ENCODE results near the gene ALOX5AP.
A peak's percentile ranks its signal among the peaks of the same experiment; 100 is the strongest.
"Not testable (repeated sequence)": the region's sequence is repeated elsewhere in the genome, so short reads cannot be mapped to it uniquely, and the experiment has no call there.

The ALOX5AP gene

GRCh38 chr13:30737511-30738337, 2.4 kb downstream of the ALOX5AP start:
- DNase-seq (ENCODE audit: low read depth), result no peak

DNA sequence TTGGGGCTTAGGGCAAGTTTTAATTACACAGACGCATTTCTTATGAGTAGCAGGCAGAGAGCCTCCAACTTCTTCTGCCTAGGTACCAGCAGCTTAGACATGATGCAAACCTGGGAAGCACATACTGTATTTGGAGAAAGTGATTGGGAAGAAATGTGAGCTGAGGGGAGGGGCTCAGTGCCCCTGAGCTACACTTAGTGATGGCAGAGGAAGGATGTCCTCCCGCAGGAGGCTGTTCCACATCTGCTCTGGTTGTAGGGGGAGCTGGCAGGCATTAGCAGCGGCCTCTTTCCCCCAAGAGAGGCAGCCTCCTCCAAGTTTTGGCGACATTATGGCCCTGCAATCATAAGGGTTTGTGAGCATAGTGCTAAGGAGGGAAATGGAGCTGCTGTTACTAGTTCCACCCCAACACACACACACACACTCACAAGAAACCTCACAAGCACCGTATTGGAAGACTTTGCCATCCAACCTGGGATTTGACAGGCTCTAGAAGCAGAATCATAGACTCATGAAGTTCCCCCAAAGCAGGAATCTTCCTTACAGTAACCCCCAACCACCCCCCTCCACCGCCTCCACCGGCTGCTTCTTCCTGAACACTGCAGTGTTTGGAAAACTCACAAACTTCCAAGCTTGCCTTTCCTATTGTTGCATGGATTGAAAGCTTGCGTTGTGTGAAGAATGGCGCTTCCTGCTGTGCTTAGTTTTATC, 3.3 kb downstream of the ALOX5AP start:
- no peak for DNase-seq (ENCODE audit: low read depth)

DNA sequence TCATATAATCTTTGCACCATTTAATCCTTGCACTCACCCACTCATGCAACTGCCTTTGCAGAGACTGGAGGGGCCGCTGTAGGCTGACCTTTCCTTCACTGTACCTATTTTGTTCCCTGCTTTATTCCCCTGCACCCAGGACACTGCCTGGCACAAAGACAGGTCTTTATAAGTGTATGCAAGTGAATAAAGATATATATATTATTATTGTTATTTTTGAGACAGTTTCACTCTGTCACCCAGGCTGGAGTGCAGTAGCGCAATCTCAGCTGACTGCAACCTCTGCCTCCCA, 3.8 kb downstream of the ALOX5AP start:
- DNase-seq (ENCODE audit: low read depth), result no peak

- DNase-seq (ENCODE audit: low read depth), result peak; percentile 79
These were observed 4.7 kb downstream of the ALOX5AP start for GRCh38 chr13:30739761-30740642.

DNA sequence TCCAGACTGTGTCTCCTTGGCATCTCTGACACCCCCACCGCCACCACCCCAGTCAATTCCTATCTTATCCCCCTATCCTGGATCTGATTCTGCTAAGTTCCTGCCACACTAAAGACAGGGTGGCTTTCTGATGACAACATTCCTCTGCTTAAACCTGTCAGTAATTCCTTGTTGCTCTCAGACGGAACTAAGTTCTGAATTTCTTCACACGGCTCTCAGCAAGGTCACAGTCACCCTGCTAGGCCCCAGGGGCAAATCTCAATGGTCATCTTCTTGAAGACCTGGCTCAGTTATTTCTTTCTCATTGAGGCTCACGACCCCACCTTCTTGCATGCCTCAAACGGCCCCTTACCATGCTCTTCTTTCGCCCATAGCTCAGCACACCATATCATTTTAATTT, 7.6 kb downstream of the ALOX5AP start:
- DNase-seq (ENCODE audit: low read depth), result no peak

DNA sequence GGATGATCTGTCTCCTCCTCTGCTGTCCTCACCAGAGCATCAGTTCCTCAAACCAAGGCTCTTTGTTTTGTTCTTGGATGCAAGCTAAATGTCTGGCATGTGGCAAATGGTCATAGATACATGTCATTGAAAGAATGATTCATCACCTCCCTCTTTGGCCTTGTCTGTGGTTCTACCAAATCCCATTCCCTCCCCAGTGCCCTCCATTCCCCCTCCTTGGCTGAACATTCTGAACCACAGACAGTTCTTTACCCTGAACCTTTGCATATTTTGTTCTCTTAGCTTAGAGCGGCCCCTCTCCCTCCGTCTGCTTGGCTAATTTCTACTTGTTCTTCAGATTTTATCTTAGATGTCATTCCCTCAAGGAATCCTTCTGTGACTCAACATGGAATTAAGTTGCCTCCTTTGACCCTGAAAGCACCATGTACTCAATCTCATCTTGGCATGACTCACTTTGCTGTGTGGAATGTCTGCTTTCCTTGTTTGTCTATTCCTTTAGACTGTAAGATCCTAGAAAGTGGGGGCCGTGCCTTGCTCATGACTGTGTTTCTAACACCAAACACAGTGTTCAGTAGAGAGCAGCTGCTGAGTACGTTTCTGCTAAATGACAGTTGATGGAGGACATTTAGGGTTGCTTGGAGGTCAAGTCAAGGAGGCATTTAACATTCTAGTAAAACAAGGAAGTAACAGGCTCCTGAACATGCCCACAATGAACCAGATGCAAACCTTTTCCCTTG, 8.1 kb downstream of the ALOX5AP start:
- peak; percentile 99 for DNase-seq (ENCODE audit: low read depth)

DNA sequence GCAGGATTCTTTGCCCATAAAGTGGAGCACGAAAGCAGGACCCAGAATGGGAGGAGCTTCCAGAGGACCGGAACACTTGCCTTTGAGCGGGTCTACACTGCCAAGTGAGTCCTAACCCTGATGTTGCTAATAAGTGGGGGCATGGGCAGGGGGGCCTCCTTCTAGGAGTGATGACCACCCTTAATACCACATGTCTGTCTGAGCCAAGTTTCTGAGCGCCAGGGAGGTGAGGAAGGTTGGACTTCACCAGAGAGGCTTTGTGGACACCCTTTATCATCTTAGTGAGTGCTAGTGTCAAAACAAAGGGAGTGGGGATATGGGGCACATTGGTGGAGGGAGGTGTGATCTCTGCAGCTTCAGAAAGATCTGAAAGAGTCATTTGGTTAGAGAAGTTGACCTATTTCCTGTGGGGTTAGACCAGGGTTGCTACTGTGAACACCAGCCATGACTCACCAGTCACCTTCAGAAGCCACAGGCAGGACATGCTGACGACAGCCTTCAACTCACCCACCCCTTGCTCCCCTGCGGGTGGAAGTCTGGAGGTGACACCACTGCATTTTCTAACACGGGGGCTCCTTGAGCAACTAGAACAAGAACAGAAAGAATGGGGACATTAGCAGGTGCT, 8.8 kb downstream of the ALOX5AP start:
- no peak for DNase-seq (ENCODE audit: low read depth)

DNA sequence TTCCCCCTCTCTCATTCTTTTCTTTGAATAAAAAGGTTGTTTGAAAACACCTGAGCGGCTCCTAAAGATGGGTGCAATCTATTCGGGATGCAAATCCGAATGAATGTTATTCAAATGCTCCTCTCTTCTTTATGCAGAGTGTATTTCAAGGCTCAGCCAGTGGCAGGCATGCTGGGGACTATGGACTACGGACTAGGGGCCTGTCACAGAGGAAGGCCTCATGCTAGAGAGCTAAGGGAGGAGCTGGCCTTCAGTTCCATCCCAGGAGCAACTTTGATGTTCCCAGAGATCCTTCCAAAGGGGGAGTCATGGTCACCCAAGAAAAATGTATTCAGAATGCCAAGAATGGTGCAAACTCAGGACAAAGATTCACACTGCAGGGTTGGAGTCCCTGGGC, 9.3 kb downstream of the ALOX5AP start:
- DNase-seq (ENCODE audit: low read depth), result no peak

GRCh38 chr13:30745906-30746686, 10.8 kb downstream of the ALOX5AP start:
- DNase-seq (ENCODE audit: low read depth), result no peak

DNA sequence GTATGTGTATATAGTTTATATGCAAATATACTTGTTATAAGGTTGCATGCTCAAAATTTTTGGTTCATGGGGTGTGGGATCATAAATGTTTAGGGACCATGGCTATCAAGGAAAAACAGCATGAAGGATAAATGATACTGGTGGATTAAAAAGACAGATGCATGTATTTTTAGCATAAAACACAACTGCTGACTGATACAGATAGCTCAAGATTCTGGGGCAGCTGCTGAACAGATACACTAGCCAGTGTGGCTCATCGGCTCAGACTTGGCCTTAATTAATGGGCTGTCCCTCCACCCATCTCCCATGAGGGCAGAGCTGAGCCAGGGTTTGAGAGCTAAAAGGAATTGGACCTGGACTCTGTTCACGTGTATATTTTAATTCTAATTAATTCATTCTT, 11.4 kb downstream of the ALOX5AP start:
- no peak for DNase-seq (ENCODE audit: low read depth)

DNA sequence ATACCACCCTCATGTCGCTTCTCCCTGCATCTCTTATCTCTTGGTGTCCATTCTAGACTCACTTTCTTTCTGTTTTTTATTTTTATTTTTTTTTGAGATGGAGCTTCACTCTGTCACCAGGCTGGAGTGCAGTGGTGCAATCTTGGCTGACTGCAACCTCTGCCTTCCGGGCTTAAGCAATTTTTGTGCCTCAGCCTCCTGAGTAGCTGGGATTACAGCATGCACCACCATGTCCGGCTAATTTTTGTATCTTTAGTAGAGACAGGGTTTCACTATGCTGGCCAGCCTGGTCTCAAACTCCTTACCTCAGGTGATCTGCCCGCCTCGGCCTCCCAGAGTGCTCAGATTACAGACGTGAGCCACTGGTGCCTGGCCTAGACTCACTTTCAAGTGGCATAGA, 12.5 kb downstream of the ALOX5AP start:
- not testable (repeated sequence) for DNase-seq (ENCODE audit: low read depth)

GRCh38 chr13:30748717-30749116, 13.4 kb downstream of the ALOX5AP start:
- no peak for DNase-seq (ENCODE audit: low read depth)

GRCh38 chr13:30750036-30750435, 14.7 kb downstream of the ALOX5AP start:
- no peak for DNase-seq (ENCODE audit: low read depth)

GRCh38 chr13:30751183-30751933, 16.0 kb downstream of the ALOX5AP start:
- no peak for DNase-seq (ENCODE audit: low read depth)

DNA sequence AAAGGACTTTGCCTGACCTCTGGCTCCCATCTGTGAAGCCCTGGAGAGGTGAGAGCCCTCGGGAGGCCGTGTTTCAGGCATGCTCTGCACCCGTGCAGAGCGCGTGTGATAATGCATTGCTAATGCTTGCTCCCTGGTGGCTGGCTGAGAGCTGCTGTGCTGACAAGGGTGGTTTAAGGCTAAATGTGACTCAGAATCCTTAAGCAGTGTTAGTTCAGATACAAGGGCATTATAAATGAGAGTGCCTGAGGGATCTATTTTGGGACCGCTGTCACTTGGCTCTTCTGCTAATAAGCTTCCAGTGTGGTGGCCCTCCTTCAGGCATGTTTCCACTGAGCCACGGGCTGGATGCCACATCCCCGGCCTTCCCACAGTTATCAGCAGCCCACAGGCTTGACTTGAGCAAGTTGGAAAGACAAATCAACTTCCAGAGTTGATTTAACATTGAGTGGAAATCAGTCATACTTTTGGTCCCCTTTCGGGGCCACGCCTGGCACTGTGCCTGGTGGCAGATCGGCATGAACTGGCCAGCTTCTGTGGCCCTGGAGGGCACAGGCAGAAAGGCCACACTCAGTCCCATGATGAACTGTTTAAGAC, 17.0 kb downstream of the ALOX5AP start:
- no peak for DNase-seq (ENCODE audit: low read depth)

- DNase-seq (ENCODE audit: low read depth), result no peak
These were observed 17.8 kb downstream of the ALOX5AP start for GRCh38 chr13:30753030-30753616.

GRCh38 chr13:30755678-30756077, 20.3 kb downstream of the ALOX5AP start:
- no peak for DNase-seq (ENCODE audit: low read depth)

DNA sequence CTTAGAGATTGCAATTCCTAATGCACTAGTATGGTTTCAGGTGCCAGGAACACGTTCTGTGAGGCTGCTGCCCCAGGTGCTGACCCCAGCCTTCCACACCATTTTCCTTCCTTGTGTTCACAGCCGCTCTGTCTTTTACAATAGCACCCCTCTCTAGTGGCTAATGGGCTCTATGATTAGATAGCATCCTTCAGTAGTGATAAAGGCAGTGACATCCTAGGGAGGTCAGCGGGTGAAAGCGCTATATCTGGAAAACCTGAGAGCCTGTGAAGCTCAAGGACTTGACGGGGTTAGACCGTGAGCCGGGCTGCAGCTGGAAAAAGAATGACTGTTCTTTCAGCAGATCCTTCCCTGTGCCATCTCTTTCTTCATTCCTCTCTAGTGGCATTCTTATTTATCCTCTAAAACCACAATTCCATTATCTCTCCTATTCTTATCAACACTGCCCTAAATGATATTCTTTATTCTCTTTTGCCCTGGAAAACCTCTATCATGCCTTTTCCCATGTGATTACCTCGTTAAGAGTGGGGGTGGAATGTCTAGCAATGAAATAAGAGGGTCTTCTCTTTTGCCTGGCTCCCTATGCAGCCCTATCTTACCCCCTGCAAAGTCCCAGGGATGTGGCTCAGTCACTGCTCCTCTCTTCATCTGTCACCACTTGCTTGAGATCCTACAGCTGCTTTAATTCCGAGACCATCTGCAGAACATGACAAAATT, 21.8 kb downstream of the ALOX5AP start:
- DNase-seq (ENCODE audit: low read depth), result no peak

DNA sequence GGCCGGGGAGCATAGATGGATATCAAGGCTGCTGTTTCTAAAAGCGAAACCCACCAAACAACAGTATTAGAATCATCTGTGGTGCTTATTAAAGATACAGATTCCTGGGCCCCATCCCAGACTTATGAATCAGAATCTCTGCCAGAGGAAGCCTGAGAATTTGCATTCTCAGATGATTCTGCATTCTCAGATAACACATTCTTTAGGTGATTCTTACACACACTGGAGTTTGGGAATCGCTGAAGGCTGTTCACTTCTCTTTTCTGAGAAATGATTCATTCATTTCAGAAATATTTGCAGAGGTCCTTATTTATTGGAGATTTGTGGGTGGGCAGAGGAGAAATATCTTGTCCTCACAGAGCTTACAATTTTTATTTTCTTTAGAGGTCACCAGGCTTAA, 24.4 kb downstream of the ALOX5AP start:
- DNase-seq (ENCODE audit: low read depth), result no peak
